H9 (cell line): ENCODE results near the gene RXFP1. TPM values are rescaled to one million over a fixed set of nuclear protein-coding genes. Genes with fewer than 3 reads are reported as not detected.

ENCODE experiments used
- DNase-seq: peaks from one replicate; pipeline ENCODE4 v3.0.0-alpha.2; 2017
- H2AFZ ChIP-seq: one replicate; pipeline ENCODE4 v1.6.1; 2013; ENCODE audit warnings: mild to moderate bottlenecking, low read length, control low read depth, moderate library complexity
- H2AK5ac ChIP-seq: 2 replicates; pipeline ENCODE4 v1.6.1; 2013; ENCODE audit warnings: low read length, control low read depth, mixed read lengths; ENCODE audit not compliant: insufficient read length
- H2BK120ac ChIP-seq: one replicate; pipeline ENCODE4 v1.6.1; 2013; ENCODE audit warnings: low read depth, mild to moderate bottlenecking, low read length, control low read depth, inconsistent platforms; ENCODE audit not compliant: poor library complexity, severe bottlenecking
- H2BK12ac ChIP-seq: 2 replicates; pipeline ENCODE4 v1.6.1; 2013; ENCODE audit warnings: low read length, control low read depth, mixed read lengths, low read depth; ENCODE audit not compliant: insufficient read length
- H2BK15ac ChIP-seq: 2 replicates; pipeline ENCODE4 v1.6.1; 2013; ENCODE audit warnings: low read depth, low read length, control low read depth
- H2BK20ac ChIP-seq: one replicate; pipeline ENCODE4 v1.6.1; 2013; ENCODE audit warnings: low read depth, mild to moderate bottlenecking, low read length, control low read depth, inconsistent platforms; ENCODE audit not compliant: poor library complexity, severe bottlenecking
- H2BK5ac ChIP-seq: 2 replicates; pipeline ENCODE4 v1.6.1; 2013; ENCODE audit warnings: low read length, control low read depth, mixed read lengths; ENCODE audit not compliant: insufficient read length
- H3K14ac ChIP-seq: 2 replicates; pipeline ENCODE4 v1.6.1; 2013; ENCODE audit warnings: low read length, control low read depth; ENCODE audit not compliant: insufficient read depth
- H3K18ac ChIP-seq: 2 replicates; pipeline ENCODE4 v1.6.1; 2013; ENCODE audit warnings: low read depth, mild to moderate bottlenecking, mixed read lengths, low read length, control low read depth; ENCODE audit not compliant: insufficient read length
- H3K23ac ChIP-seq: 2 replicates; pipeline ENCODE4 v1.6.1; 2013; ENCODE audit warnings: low read length, control low read depth, mixed read lengths, low read depth; ENCODE audit not compliant: insufficient read length
- H3K23me2 ChIP-seq: 2 replicates; pipeline ENCODE4 v1.6.1; 2013; ENCODE audit warnings: low read depth, mild to moderate bottlenecking, mixed read lengths, low read length, control low read depth; ENCODE audit not compliant: insufficient read length, poor library complexity, severe bottlenecking
- H3K27ac ChIP-seq: 2 replicates; pipeline ENCODE4 v1.5.1; 2013; ENCODE audit warnings: low read length, control low read depth, mixed read lengths, low read depth; ENCODE audit not compliant: insufficient read length
- H3K27me3 ChIP-seq: 2 replicates; pipeline ENCODE4 v1.6.1; 2013; ENCODE audit warnings: low read length, control low read depth, inconsistent platforms; ENCODE audit not compliant: insufficient read depth
- H3K4ac ChIP-seq: 2 replicates; pipeline ENCODE4 v1.6.1; 2013; ENCODE audit warnings: low read depth, mild to moderate bottlenecking, control low read depth, inconsistent platforms, low read length, moderate library complexity
- H3K4me1 ChIP-seq: 2 replicates; pipeline ENCODE4 v1.6.1; 2013; ENCODE audit warnings: low read length, control low read depth, inconsistent platforms; ENCODE audit not compliant: insufficient read depth
- H3K4me2 ChIP-seq: 2 replicates; pipeline ENCODE4 v1.6.1; 2013; ENCODE audit warnings: low read length, control low read depth, mixed read lengths; ENCODE audit not compliant: insufficient read length, insufficient read depth
- H3K56ac ChIP-seq: 2 replicates; pipeline ENCODE4 v1.6.1; 2013; ENCODE audit warnings: low read depth, mild to moderate bottlenecking, mixed read lengths, low read length, control low read depth; ENCODE audit not compliant: insufficient read length
- H3K79me1 ChIP-seq: 2 replicates; pipeline ENCODE4 v1.6.1; 2013; ENCODE audit warnings: low read depth, mild to moderate bottlenecking, moderate library complexity, low read length, control low read depth, inconsistent platforms; ENCODE audit not compliant: insufficient read depth, poor library complexity, severe bottlenecking
- H3K79me2 ChIP-seq: 2 replicates; pipeline ENCODE4 v1.6.1; 2013; ENCODE audit warnings: low read length, control low read depth, inconsistent platforms; ENCODE audit not compliant: insufficient read depth
- H3K9ac ChIP-seq: 2 replicates; pipeline ENCODE4 v1.6.1; 2013; ENCODE audit warnings: low read length, control low read depth, mixed read lengths; ENCODE audit not compliant: insufficient read length; ENCODE audit errors: extremely low read depth
- H3K9me3 ChIP-seq: one replicate; pipeline ENCODE4 v1.6.1; 2013; ENCODE audit warnings: low read depth, low read length, inconsistent platforms; ENCODE audit not compliant: control insufficient read depth
- H3T11ph ChIP-seq: one replicate; pipeline ENCODE4 v1.6.1; 2013; ENCODE audit warnings: mild to moderate bottlenecking, low read length, control low read depth, inconsistent platforms
- H4K20me1 ChIP-seq: one replicate; pipeline ENCODE4 v1.6.1; 2013; ENCODE audit not compliant: control insufficient read depth, insufficient read length, insufficient read depth
- H4K5ac ChIP-seq: 2 replicates; pipeline ENCODE4 v1.6.1; 2013; ENCODE audit warnings: low read depth, mild to moderate bottlenecking, mixed read lengths, low read length, control low read depth; ENCODE audit not compliant: insufficient read length
- H4K8ac ChIP-seq: replicated peaks from 2 replicates; pipeline ENCODE4 v1.6.1; 2013; ENCODE audit warnings: low read length, control low read depth, mixed read lengths, low read depth; ENCODE audit not compliant: insufficient read length
- H4K91ac ChIP-seq: 2 replicates; pipeline ENCODE4 v1.6.1; 2013; ENCODE audit warnings: low read depth, mild to moderate bottlenecking, moderate library complexity, mixed read lengths, low read length, control low read depth; ENCODE audit not compliant: insufficient read length
- H3K27ac Mint-ChIP-seq, 3 experiments: 2 replicates in 2 of 3; 3 replicates in 1 of 3; pipeline ENCODE4 v1.8.0; 2020 to 2021; ENCODE audit warnings: mixed read lengths in 3 of 3, mild to moderate bottlenecking in 1 of 3, moderate library complexity in 1 of 3
- H3K27me3 Mint-ChIP-seq: 2 replicates; pipeline ENCODE4 v1.8.0; 2021; ENCODE audit warnings: low read depth, mild to moderate bottlenecking, moderate library complexity, mixed read lengths
- H3K36me3 Mint-ChIP-seq, 3 experiments: 2 replicates in 2 of 3; 3 replicates in 1 of 3; pipeline ENCODE4 v1.8.0; 2020 to 2021; ENCODE audit warnings: low read depth in 3 of 3, mixed read lengths in 3 of 3; ENCODE audit not compliant: insufficient read depth in 1 of 3
- H3K4me1 Mint-ChIP-seq, 2 experiments: 2 replicates each; pipeline ENCODE4 v1.8.0; 2020; ENCODE audit warnings: mixed read lengths in 2 of 2
- H3K4me3 Mint-ChIP-seq, 2 experiments: 2 replicates in 1 of 2; 3 replicates in 1 of 2; pipeline ENCODE4 v1.8.0; 2020 to 2021; ENCODE audit warnings: mild to moderate bottlenecking in 2 of 2, mixed read lengths in 2 of 2, moderate library complexity in 1 of 2
- H3K9me3 Mint-ChIP-seq, 2 experiments: 2 replicates in 1 of 2; 3 replicates in 1 of 2; pipeline ENCODE4 v1.8.0; 2020; ENCODE audit warnings: mild to moderate bottlenecking in 2 of 2, mixed read lengths in 2 of 2, moderate library complexity in 1 of 2
- CTCF ChIP-seq: fragments of 200-600 bp; sonication (generic); conservative IDR thresholded peaks from 3 replicates; pipeline ENCODE4 v1.8.0; 2021; ENCODE audit warnings: antibody characterized with exemption, mild to moderate bottlenecking
- WGBS: extraction: QIAGEN DNeasy Blood & Tissue Kit; methylation state at CpG from one replicate; pipeline ENCODE4 v1.1.7; 2013; ENCODE audit warnings: missing lambda C conversion rate, low lambda C conversion rate, mixed read lengths; ENCODE audit not compliant: insufficient read length; ENCODE audit errors: extremely low coverage; 5-methylcytosine and 5-hydroxymethylcytosine counted together
- total RNA-seq: library from RNA; stranded (reverse); gene quantifications from 2 replicates; pipeline ENCODE4 v1.2.1, GENCODE V29; 2021

Gene RXFP1
- total RNA-seq, 1 experiment from 2014 or later = 0.17 TPM

GRCh38 chr4:158678767-158679166, 157.1 kb downstream of the RXFP1 start:
- Histone ChIP-seq H4K20me1 (no peaks in the 10 kb centered on the region), H3K23ac (no peak overlapping the region), H4K8ac (no peak overlapping the region), H3K18ac (no peak overlapping the region), H3K56ac (no peak overlapping the region), H3K4ac (no peak overlapping the region), H2AK5ac (no peak overlapping the region), H3K4me2 (no peak overlapping the region), H3K14ac (no peak overlapping the region), H4K91ac (no peak overlapping the region), H2BK20ac (no peak overlapping the region), H4K5ac (no peak overlapping the region), H3T11ph (no peak overlapping the region), H3K79me1 (no peaks in the 10 kb centered on the region), H2BK15ac (no peak overlapping the region), H2BK120ac (no peak overlapping the region), H3K79me2 (no peaks in the 10 kb centered on the region), H2BK5ac (no peak overlapping the region), H3K9me3 (no peaks in the 10 kb centered on the region), H3K4me1 (no peaks in the 10 kb centered on the region), H3K23me2 (no peaks in the 10 kb centered on the region), H3K9ac (no peak overlapping the region), H2BK12ac (no peak overlapping the region), H3K27me3 (no peaks in the 10 kb centered on the region), H3K27ac (no peak overlapping the region), H2AFZ (no peak overlapping the region)
- H3K4me3 Mint-ChIP-seq = no peak overlapping the region
- no peak for TF ChIP-seq CTCF
- H3K27ac Mint-ChIP-seq = no peak overlapping the region
- DNase-seq = no peak
- no peaks in the 10 kb centered on the region for H3K27me3 Mint-ChIP-seq
- H3K4me1 Mint-ChIP-seq = peaks cover 0 to 4% of the 10 kb centered on the region in 2 experiments; a peak in 3 of 4 replicates
- no peaks in the 10 kb centered on the region for H3K9me3 Mint-ChIP-seq
- no peaks in the 10 kb centered on the region for H3K36me3 Mint-ChIP-seq
- no CpG with 5 or more reads among the region's 2 CpGs for whole genome bisulfite sequencing
